Effector CD8-positive, alpha-beta T cell (primary cell): ENCODE data around the gene PALLD.
"Not testable (repeated sequence)": the region's sequence is repeated elsewhere in the genome, so short reads cannot be mapped to it uniquely, and the experiment has no call there.

ENCODE experiments used
- DNase-seq: peaks from one replicate; lab custom pipeline; 2025; lab: John Stamatoyannopoulos, UW

The PALLD gene

DNA sequence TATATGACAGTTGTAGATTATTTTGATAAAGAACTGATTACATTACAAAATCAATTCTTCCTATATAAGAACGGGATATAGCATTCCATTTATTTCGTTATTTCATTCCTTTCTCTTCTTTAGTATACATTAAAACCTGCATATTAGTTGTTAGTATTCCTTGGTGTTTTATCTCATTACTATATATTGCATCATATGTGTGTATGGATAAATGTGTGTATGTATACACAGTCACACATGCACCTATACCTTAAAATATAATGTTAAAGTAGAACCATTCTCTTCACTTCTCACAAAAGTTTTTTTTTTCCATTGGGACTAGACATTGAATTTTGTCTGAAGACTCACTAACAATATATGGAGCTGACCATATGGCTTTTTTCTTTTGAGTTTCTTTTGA is 5.3 kb upstream of the PALLD start:
- DNase-seq, result no peak

DNA sequence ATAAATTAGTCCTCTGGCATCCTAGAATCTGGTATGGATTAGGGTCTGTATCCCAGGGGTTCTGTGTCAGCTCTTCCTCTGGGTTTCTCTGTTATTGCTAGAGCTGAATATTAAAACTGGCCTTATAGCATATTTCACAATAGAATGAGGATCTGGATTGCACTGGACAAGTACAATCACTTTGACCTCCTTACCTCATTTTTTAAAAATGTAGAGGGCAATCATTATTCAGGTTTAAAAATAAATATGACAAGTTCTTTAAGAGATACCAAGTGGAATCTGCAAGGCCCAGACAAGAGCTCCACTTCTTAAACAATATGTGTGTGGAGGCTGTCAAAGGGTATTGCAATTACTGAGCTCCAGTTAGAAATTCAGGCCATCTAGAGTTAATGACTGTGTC is 1.4 kb downstream of the PALLD start:
- DNase-seq, result no peak

DNA sequence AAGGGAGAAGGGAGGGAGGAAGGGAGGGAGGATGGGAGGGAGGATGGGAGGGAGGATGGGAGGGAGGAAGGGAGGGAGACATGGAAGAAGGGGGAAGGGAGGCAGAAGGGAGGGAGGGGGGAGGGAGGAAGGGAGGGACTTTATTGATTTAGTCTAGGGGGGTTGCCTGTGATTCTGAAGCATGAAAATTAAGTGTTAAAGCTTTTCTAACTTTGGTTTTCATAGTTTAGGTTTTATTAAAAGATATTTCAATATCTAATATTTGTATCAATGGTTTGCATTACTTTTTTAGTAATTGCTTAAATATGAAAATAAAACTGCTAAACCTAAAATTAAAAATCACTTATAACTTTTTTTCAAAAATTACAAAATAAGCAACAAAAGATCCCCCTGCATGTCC is 2.4 kb downstream of the PALLD start:
- no peak for DNase-seq

DNA sequence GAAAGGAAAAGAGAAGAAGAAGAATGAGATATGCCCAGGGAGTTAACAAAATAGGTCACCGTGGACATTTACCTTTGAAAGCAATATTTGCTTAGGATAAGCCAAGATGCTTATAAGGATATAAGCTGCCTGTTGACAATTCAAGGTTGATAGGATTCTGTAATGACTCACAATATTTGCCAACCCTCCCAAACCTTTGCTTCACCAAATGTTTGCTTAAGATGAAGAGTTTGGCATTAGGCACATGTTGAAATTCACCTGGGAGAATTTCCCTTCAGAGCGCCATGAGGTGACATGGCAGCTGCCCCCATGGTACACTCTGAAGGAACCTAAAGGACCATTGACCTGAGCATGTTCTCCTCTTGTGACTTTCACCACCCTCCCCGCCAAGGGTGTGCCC is 4.6 kb downstream of the PALLD start:
- no peak for DNase-seq

DNA sequence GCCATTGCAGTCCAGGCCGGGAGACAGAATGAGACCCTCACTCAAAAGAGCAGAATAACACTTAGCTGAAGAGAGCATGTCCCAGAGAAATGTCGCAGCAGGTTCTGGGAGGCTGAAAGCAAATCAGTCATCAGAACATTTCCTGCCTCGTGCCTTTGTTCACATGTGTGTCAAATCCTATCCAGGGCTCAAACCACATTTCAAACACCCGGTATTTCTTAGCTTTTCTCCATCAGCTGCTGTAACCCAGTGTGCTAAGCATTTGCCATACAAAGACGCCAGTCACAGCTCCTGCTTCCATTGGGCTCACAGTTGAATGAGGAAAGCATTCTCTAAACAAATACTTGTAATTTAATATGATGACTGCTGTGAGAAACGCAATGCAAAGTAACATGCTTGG is 6.0 kb downstream of the PALLD start:
- DNase-seq, result no peak

DNA sequence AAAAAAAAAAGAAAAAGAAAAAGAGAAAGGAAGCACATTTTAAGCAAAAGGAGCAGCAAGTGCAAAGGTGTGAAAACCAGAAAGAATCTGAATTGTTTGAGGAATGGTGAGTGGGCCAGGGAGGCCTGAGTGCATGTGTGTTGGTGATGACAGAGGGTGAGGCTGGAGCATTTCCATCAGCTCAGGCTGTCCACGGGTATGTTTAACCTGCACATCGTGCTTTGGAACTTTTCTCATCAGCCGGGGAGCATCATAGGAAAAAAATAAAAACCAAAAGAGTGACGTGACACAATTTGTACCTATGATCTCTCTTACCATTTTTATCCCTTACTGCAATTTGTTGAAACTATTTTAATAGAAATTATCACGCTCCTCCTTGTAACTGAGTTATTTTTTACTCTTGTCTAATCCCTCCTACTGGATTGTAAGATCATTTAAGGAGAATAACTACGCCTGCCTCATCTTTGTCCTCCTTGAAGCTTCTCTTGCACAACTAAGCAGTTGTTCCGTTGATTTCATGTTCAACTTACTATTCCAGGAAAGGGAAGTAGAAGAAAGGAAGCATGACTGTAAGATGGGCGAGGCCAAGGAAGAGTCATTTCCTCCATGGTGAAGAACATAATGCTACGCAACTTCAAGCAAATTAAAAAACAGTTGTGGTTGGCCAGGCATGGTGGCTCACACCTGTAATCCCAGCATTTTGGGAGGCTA is 7.0 kb downstream of the PALLD start:
- DNase-seq, result no peak

DNA sequence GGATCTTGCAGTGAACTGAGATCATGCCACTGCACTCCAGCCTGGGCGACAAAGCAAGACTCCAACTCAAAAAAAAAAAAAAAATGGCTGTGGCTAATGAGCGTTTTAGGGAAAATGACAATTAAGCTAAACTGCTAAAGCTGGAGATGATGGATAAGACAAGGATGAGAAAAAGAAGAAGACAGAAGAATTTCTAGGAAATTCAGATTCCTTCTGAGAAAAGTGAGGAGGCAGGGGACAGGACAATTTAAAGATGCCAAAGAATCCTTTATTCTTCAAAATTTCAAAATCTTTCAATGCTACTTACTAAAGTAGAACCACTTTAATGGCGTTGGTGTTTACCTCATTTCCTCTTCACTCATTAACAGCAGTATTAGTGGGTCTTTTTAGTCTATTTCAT is 7.7 kb downstream of the PALLD start:
- no peak for DNase-seq

DNA sequence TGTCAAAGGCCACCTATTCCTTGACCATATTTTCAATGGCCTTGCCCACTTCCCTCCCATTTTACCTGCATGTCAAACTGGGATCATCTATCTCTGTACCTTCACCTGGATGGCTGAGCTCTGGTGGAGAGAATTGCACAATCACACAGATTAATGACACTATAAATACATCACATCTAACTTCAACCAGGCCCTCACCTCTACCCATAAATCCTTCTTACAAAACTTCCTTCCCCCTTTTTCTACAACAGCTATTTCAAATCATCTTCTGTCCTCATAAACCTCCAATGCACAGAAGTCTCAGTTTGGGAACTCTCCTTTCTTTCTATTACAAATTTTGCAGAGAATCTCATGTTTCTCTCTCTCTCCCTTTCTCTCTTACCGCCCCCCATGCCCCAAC is 9.2 kb downstream of the PALLD start:
- DNase-seq, result no peak

DNA sequence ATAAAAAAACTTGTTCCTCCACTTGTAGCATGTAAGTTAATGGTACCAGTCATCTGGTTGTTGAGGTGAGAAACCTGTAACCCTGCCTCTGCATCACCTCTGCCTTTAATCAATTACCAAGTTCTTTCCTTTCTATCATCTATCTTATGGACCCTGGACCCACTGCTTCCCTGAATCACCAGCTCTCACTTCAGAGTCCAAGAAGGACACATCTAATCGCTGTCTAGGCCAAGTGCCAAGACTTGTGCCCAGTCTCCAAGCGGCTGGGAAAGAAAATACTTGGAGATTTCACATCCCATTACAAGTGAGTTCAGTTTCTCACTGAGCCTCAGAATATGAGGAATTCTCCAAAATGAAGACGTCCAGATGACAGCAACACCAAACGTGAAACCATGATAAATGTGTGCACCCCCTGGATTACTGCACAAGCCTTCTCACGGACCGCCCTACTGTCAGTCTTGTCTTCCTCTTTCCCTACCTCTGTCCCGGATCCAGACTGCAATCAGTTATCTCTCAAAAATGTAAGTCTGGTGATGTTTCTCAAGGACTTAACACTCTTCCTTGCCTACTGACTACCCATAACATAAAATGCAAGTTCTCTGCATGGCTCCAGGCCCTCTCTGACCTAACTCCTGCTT is 10.4 kb downstream of the PALLD start:
- no peak for DNase-seq

DNA sequence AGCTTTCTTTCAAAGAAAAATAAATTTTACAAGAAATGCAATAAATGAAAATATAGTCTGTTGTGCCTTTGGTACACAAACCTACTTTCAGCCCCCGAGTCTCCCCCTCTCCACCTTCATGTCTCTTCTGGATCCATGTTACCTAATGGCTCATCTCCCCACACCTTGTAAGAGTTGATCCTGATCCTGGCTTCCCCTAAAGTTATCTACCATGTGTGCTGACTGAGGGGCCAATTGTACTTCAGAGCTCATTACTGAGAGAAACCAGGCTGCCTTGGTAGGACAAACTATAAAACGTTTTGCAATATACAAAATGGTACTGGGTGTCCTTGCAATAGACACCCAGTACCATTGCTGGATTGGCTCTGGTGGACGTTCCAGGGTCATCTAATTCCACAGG is 11.8 kb downstream of the PALLD start:
- DNase-seq, result no peak

DNA sequence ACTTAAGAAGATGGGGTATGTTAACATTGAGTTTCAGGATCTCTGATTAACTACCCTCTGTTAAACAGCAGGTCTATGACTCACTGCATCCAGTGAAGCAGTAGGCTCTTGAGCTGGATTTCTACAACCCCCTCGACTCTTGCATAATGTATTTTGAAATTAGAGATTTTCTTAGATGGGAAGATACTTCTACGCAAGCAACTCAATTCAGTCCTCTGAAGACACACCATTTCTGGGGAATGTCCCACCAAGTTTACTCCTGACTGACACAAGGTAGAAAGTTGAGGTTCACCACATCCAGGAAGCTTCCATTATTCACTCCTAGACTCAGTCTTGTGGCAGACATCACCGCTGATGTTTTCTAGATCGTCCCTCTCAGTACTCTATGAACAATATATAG is 12.9 kb downstream of the PALLD start:
- no peak for DNase-seq

DNA sequence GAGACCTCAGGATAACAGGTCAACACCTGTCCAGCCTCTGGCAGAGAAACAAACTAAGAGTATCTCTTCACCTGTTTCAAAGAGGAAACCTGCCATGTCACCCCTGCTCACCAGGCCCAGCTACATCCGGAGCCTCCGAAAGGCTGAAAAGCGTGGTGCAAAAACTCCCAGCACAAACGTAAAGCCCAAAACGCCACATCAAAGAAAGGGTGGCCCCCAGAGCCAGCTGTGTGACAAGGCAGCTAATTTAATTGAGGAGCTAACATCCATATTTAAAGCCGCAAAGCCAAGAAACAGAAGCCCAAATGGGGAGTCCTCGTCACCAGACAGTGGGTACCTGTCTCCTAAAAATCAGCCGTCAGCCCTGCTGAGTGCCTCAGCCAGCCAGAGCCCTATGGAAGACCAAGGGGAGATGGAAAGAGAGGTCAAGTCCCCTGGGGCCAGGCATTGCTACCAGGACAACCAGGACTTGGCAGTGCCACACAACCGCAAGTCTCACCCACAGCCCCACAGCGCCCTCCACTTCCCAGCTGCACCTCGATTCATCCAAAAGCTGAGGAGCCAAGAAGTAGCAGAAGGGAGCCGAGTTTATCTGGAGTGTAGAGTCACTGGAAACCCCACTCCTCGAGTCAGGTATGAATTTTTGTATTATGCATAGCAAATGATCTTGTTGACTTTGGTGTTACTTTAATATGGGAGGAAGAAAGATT is 15.1 kb downstream of the PALLD start:
- DNase-seq, result peak; percentile 25

DNA sequence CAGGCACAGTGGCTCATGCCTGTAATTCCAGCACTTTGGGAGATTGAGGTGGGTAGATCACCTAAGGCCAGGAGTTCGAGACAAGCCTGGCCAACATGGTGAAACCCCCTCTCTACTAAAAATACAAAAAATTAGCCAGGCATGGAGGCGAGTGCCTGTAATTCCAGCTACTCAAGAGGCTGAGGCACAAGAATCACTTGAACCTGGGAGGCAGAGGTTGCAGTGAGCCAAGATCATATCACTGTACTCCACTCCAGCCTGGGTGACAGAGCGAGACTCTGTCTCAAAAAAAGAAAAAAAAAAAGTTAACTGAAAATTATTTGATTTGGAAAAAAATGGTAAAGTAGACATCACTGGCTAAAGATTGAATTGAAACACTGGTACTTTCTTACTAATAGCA is 17.0 kb downstream of the PALLD start:
- DNase-seq, result not testable (repeated sequence)

DNA sequence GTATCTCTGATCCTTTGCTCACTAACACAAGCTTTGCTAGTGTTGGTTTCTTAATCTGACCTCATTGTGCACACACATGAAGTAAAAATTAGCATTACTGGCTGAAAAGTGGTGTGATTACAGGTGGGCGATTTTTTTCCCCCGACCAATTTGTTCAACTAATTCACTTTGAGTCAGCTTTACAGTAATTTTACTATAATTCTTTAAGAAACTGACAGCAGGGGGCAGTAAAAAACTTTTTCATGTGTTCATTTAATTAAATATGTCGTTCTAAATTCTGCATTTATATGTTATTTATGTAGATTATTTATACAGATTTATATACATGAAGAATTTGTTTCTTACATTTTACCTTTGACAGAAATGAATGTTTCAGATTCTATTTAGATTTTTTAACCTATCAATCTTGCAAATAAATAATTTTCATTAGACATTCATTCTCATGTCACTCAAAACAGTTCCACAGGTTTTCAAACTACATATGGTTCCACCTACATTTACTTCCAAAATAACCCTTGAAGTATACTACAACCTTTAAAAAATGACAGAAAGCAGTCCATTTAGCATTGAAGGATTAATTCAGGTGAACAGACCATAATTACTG is 17.5 kb downstream of the PALLD start:
- DNase-seq, result no peak

DNA sequence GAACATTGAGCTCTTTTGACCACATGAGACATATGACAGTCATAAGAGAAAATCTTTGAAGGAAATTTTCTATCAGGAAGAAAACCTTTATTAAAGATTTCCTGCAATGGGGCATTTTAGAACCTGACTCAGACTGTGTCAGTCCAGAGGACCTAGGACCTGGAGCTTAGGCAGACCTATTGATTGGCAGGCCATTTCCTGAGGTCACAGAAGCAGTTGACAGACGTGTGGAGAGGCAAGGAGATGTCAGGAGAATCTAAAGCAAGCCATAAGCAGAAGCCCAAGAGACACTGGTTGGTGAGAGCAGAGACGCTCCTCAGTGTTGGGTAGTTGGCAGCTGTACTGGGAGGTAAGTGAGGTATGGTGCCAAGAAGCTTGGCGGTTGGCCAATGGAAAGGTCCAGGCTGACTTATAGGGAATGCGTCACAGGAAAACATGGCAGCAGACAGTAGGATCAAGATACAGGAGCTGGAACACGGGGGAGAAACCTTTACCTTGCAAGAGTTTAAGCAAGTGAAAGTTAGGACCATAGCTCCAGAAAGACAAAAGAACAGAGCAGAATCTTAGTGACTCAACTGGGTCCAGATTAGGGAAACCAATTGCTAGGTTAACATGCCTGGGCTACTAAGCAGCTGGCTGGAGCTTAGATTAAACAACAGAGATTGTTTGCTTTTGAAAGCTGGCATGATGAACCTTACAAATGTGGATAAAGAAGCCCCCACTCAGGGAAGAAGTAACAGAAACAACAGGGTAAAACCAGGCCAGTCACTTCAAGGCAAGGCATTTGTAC is 18.6 kb downstream of the PALLD start:
- no peak for DNase-seq

DNA sequence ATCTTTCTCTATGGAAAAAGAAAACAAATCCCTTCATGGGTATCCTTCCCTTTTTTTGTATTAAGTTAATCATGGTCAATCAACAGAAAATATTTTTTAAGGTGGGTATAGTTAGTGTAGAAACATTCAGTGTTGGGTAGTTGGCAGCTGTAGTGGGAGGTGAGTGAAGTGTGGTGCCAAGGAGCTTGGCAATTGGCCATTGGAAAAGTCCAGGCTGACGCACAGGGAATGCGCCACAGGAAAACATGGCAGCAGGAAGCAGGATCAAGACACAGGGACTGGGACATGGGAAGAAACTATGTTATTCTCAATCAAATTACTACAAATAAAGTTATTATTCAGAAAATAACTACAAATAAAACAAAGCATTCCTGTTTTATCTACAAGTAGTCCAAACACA is 20.0 kb downstream of the PALLD start:
- no peak for DNase-seq

DNA sequence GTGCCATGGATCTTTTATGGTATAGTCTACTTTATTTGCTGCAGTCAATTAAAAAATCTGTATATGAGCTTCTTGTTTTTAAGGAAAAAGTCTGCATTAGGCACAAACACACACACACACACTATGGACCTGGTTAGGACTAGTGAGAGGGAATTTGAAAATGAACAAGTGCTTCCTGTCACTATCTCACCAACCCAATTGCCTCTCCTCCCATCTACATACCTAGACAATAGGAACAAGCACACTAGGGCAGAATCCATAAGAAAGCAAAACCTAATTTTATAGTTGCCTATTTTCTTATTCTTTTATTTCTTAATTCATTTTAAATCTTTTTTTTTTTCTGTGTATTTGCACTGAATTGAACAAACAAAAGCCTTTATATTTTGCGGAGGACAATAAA is 22.7 kb downstream of the PALLD start:
- no peak for DNase-seq

DNA sequence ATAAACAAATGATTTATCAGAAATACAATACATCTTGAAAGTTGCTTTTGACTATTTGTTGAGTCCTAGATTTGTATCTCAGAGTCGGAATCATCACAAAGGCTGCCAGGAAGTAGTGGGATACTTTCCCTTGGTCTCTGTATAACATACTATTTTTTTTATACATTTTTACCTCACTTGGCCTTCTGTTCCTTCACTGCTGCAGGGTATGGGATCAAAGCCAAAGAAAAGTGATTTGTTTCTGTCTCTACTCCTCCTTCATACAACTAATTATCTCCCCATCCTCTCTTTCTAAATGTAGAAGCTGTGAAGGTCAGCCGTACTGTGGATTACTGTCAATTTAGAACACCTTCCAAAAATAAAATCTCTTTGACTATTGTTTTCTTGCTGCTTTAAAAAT is 24.9 kb downstream of the PALLD start:
- no peak for DNase-seq

DNA sequence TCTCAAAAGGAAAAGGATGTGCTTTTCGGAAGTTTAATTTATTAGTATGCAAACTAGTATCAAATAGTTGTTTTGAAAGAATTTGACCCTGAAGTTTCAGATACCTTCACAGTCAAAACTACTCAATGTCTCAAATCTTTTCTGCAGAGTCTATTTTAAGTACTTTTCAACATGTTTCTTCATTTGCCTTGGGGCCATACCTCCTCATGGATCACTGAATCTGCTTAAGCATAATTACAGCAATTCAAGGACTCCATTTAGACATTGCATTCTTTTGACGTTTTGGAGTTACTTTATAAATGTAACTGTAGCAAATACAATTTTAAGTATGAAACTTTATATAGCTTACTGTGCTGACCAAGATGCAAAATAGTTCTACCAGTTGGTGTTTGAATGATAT is 25.5 kb downstream of the PALLD start:
- no peak for DNase-seq

DNA sequence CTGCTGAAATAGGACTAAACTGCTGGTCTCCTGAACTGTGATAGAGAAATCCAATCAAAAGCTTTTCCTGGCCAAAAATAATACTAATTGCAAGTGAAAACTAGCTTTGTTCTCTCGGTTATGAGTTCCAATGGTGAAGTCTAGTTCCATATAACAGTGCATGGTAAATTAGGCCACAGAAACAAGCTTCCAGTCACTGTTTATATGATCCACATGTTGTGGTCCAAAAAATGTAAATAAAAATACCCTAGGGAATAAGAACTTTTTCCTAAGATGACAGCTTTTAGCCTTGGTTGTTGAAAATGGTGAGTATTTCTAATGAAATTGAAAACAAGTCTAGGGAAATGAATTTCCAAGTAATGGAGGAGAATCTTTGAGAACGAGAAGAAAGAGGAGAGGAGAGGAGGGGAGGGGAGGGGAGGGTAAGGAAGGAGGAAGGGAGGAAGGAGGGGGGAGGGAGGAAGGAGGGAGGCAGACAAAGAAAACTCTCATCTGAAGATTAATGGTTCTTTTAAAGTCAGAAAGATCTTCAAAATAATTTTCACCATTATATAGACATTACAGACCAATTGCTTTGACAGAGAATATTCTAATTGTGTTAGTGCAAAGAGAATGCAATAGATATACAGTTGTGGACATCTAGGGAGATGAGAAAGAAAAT is 26.1 kb downstream of the PALLD start:
- DNase-seq, result no peak

DNA sequence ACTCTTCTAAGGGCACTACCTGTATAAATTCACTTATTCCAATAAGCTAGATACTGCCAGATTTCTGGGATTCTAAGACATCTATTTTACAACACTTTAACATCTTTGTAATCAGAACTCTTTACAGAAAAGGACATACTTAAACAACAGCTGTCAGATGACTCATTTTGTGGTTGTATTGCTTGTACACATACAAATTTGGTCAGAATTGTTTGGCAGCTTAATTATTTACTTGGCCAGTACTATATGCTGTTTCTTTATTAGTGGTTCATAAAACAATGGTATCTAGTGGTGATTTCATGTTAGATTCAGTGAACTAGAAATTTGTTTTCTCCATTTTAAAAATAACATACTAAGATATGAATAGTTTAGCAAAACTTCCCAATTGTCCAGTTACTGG is 27.2 kb downstream of the PALLD start:
- no peak for DNase-seq

DNA sequence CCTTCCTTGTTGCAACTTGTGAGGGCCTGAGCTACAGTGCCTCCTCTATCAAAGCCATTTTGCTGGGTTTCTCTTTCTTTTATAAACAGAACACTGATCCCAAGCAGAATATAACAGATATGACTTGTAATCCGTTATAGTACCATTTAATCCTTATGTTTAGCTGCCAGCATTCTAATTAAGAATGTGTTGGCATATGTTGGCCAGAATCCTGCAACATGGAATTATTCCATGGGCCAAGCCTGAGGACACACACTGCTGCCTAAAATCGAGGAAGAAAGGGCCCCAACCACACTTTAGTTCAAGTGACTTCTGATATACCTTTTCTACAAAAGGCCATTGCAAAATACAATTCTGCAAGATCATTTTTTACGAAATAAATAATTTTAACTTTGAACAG is 28.0 kb downstream of the PALLD start:
- no peak for DNase-seq
